HFFc6 (cell line): Measurements from ENCODE around the gene MAST4. TPM values are rescaled to one million over a fixed set of nuclear protein-coding genes. Genes with fewer than 3 reads are reported as not detected.
A peak's percentile ranks its signal among the peaks of the same experiment; 100 is the strongest.

Experiments used
- DNase-seq: peaks from one replicate; pipeline ENCODE4 v3.0.0-alpha.2; 2018
- H3K27ac Mint-ChIP-seq: 2 replicates; pipeline ENCODE4 v1.8.0; 2020; ENCODE audit warnings: mild to moderate bottlenecking, mixed read lengths
- H3K27me3 Mint-ChIP-seq: 2 replicates; pipeline ENCODE4 v1.8.0; 2021; ENCODE audit warnings: mild to moderate bottlenecking, moderate library complexity, mixed read lengths; ENCODE audit not compliant: insufficient read depth
- H3K36me3 Mint-ChIP-seq: 2 replicates; pipeline ENCODE4 v1.8.0; 2021; ENCODE audit warnings: low read depth, mixed read lengths
- H3K4me1 Mint-ChIP-seq: 2 replicates; pipeline ENCODE4 v1.8.0; 2020; ENCODE audit warnings: low read depth, mixed read lengths
- H3K4me3 Mint-ChIP-seq: 2 replicates; pipeline ENCODE4 v1.8.0; 2020; ENCODE audit warnings: mild to moderate bottlenecking, moderate library complexity, mixed read lengths
- H3K9me3 Mint-ChIP-seq: 2 replicates; pipeline ENCODE4 v1.8.0; 2020; ENCODE audit warnings: mild to moderate bottlenecking, mixed read lengths
- total RNA-seq, 6 experiments: library from RNA; stranded (reverse); fragmentation: NEBNext Ultra II Directional; extraction: Animal tissue kit (Norgen Biotek cat#: 25700); gene quantifications; 2 replicates in 1 of 6; 3 replicates in 5 of 6; pipeline ENCODE4 v1.2.3, GENCODE V29; 2021
- TF ChIP-seq, protein P1 (sequence below): fragments of 200-600 bp; sonication (generic); IDR thresholded peaks from 2 replicates; pipeline ENCODE4 v1.5.0; 2021; ENCODE audit warnings: antibody characterized with exemption, mild to moderate bottlenecking

Gene MAST4
- total RNA-seq, 6 experiments from 2014 or later, result 3.0 to 5.6 (median 3.9) TPM

DNA sequence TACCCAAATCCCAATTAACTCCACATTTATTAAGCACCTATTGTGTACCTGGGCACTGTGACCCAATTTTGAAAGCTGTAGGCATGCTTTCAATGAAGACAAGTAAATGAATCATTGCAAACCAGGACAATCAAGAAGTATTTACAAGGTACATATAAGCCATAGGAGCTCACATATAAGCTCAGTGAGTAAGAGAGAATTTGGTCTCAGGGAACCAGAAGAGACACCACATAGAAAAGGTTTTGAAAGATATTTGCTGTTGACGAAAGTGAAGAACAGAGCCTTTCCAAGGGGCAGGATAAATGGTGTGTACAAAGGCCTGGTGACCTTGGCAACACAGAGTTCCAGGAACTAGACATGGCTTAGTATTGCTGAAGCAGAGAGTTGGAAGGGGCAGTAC lies 412.8 kb downstream of the MAST4 start:
- Mint-ChIP-seq H3K4me1 (peaks cover 70% of the 10 kb centered on the region), H3K27ac (no peak overlapping the region), H3K36me3 (no peaks in the 10 kb centered on the region), H3K9me3 (no peaks in the 10 kb centered on the region), H3K27me3 (peaks cover 1% of the 10 kb centered on the region; the same call in 1 of the 2 replicates), H3K4me3 (no peak overlapping the region)
- no peak for DNase-seq
- TF ChIP-seq, protein P1, sequence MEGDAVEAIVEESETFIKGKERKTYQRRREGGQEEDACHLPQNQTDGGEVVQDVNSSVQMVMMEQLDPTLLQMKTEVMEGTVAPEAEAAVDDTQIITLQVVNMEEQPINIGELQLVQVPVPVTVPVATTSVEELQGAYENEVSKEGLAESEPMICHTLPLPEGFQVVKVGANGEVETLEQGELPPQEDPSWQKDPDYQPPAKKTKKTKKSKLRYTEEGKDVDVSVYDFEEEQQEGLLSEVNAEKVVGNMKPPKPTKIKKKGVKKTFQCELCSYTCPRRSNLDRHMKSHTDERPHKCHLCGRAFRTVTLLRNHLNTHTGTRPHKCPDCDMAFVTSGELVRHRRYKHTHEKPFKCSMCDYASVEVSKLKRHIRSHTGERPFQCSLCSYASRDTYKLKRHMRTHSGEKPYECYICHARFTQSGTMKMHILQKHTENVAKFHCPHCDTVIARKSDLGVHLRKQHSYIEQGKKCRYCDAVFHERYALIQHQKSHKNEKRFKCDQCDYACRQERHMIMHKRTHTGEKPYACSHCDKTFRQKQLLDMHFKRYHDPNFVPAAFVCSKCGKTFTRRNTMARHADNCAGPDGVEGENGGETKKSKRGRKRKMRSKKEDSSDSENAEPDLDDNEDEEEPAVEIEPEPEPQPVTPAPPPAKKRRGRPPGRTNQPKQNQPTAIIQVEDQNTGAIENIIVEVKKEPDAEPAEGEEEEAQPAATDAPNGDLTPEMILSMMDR, result no peak

DNA sequence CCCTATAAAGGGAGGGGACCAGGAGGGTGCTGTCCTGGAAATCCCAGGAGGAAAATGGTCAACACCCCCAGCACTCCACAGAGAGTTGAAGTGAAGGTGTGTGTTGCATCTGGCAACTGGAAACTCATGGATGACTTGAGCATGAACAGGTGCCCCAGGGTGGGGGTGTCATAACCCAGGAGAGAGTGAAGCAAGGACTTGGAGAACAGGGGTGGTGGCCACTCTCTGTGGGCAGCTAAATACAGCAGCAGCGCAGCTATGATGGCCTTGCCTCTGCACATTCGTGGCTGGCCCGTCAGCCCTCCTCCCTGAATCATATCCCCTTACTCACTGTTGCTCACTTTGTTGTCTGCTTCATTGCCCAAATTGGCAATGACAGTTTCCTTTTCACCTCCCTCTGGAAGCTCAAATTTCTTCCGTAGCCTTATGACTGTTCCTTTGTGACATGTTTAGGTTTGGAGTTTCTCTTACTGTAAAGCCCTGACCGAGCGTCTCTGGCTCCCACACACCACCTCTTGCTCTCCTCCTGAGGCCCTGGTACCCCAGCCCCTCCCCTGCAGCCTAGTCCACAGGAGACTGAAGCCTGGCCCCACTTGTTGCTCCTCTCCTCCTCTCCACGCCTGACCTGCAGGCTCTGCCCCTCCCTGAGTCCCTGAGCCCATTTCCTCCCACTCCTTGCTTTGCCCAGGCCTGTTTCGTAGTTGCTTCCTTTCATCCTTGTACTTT lies 414.7 kb downstream of the MAST4 start:
- DNase-seq, result peak; percentile 52

DNA sequence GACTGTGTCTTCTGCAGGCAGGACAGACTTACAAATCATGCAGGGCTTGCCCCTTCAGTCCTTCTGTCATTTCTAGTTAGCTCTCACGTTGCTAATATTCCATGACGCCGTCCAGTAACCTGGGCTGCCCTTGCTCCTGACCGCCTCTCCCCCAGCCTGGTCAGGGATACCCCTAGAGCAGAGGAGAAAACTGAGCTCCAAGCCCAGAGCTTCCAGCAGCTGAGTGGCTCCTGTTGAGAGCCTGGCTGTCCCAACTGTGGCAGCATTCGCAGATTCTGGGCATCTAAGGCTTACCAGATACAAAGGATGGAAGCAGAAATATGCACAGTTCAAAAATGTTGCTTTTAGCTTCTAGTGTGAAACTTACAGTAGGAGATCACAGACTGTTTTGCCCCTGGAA lies 415.2 kb downstream of the MAST4 start:
- Mint-ChIP-seq H3K27ac (peak overlapping the region; percentile 86), H3K4me3 (peak overlapping the region; percentile 74), H3K9me3 (no peaks in the 10 kb centered on the region), H3K4me1 (peaks cover 69% of the 10 kb centered on the region), H3K27me3 (peaks cover 1% of the 10 kb centered on the region; the same call in 1 of the 2 replicates), H3K36me3 (no peaks in the 10 kb centered on the region)
- TF ChIP-seq, protein P1, result no peak
- no peak for DNase-seq

More for the DNA sequence above, 414.7 kb downstream of the MAST4 start:
- TF ChIP-seq, protein P1, result no peak
- Mint-ChIP-seq H3K4me1 (peaks cover 69% of the 10 kb centered on the region), H3K4me3 (peak overlapping the region; percentile 74), H3K27ac (peak overlapping the region; percentile 86), H3K36me3 (no peaks in the 10 kb centered on the region), H3K9me3 (no peaks in the 10 kb centered on the region), H3K27me3 (peaks cover 1% of the 10 kb centered on the region; the same call in 1 of the 2 replicates)

DNA sequence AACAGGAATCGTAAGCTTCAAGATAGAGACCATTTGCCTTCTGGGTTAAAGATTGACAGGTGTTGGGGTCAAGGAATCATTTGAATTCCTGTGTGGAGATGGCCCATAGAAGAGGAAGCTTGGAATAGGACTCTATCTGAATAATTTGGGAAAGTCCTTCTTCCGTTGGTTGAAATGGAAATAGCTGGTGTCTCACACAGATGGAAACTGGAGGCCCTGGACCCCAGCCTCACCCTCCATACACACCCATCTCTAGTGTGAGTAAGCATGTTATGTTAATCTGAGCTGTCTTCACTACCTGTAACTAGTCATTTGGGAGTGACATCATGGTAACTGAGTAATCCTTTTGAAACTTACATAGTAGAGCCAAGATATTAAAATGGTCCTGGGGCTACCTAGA lies 416.0 kb downstream of the MAST4 start:
- peak overlapping the region; percentile 86 for H3K27ac Mint-ChIP-seq
- TF ChIP-seq, protein P1, result no peak
- 0 out of 2 replicates have a peak overlapping the region, but pooled peaks have one; percentile 6 for H3K4me3 Mint-ChIP-seq
- no peak for DNase-seq
- no peaks in the 10 kb centered on the region for H3K36me3 Mint-ChIP-seq
- peaks cover under 1% of the 10 kb centered on the region; the same call in 1 of the 2 replicates for H3K27me3 Mint-ChIP-seq
- peaks cover 70% of the 10 kb centered on the region for H3K4me1 Mint-ChIP-seq
- H3K9me3 Mint-ChIP-seq, result no peaks in the 10 kb centered on the region

DNA sequence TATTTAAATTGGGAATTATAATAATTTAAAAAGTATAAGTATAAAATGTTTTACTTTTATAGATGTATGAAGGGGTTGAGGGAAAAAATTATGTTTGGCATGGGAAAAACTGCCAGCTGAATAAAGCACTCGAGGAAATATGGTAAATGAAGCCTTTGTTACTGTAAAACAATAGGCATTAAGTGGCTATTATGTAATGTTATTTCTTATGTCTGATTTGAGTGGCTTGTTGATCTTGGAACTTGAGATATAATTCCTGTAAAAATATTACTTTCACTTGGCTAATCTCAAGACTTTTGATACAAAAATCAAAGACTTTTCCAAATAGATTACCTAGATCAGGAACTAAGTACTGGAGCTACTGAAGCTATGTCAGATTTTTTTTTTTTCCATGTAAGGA lies 417.5 kb downstream of the MAST4 start:
- H3K27ac Mint-ChIP-seq, result no peak overlapping the region
- TF ChIP-seq, protein P1, result no peak
- H3K4me3 Mint-ChIP-seq, result no peak overlapping the region
- peaks cover 70% of the 10 kb centered on the region for H3K4me1 Mint-ChIP-seq
- no peak for DNase-seq
- no peaks in the 10 kb centered on the region for H3K9me3 Mint-ChIP-seq
- no peaks in the 10 kb centered on the region for H3K27me3 Mint-ChIP-seq
- H3K36me3 Mint-ChIP-seq, result no peaks in the 10 kb centered on the region
